ENCODE measurements around the gene CDK19.
"Not testable (repeated sequence)": the region's sequence is repeated elsewhere in the genome, so short reads cannot be mapped to it uniquely, and the experiment has no call there.

GRCh38 chr6:110577596-110578167 is 237.6 kb downstream of the CDK19 start:
- TF ChIP-seq SP1 (CRISPR knock-in tag; conservative IDR thresholded peaks at IDR 0.05); NR2C2 (CRISPR knock-in tag; IDR thresholded peaks at IDR 0.05); GRHL2 (CRISPR knock-in tag; IDR thresholded peaks at IDR 0.05; ENCODE audit: insufficient replicate concordance, severe bottlenecking); USF1 (CRISPR knock-in tag; IDR thresholded peaks at IDR 0.05); CTCF (IDR thresholded peaks at IDR 0.05); NFATC4 (CRISPR knock-in tag; IDR thresholded peaks at IDR 0.05); ZBTB43 (CRISPR knock-in tag; IDR thresholded peaks at IDR 0.05); FOXK1 (CRISPR knock-in tag; IDR thresholded peaks at IDR 0.05); ATF2 (CRISPR knock-in tag; IDR thresholded peaks at IDR 0.05; ENCODE audit: borderline replicate concordance, low read depth); ATF6 (CRISPR knock-in tag; IDR thresholded peaks at IDR 0.05); MXD4 (CRISPR knock-in tag; IDR thresholded peaks at IDR 0.05; ENCODE audit: borderline replicate concordance); ZSCAN18 (CRISPR knock-in tag; IDR thresholded peaks at IDR 0.05); FOXP4 (CRISPR knock-in tag; IDR thresholded peaks at IDR 0.05); ZNF121 (CRISPR knock-in tag; IDR thresholded peaks at IDR 0.05): not testable (repeated sequence)

Data from WTC11 (cell line).